ENCODE results near the gene TBX4. TPM values are rescaled to one million over a fixed set of nuclear protein-coding genes. Genes with fewer than 3 reads are reported as not detected.
"Not testable (repeated sequence)": the region's sequence is repeated elsewhere in the genome, so short reads cannot be mapped to it uniquely, and the experiment has no call there.

TBX4 gene
- polyA plus RNA-seq, 1 experiment = 0.11 TPM

DNA sequence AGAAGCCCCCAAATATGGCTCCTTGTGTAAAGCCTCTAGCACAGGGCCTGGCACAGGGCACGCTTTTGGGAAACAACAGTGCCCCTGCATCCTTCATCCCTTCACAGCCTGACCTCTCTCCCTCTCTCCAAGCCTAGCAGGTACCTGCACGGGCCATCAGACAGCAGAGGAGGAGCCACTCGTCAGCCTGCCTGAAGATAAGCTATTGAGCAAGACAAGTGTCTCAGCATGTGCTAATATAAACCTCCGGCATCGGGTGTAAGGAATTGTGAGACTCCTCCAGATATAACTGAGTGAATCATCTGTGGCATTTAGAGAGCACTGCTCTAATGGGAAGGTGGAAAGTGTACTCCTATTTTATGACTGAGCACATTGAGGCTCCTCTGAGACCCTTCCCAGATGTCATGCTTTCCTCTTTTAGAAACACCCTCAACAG, 38.3 kb downstream of the TBX4 start:
- Histone ChIP-seq H3K27ac (ENCODE audit: low read depth, low read length) (peak overlapping the region; percentile 39), H3K9me3 (ENCODE audit: control insufficient read depth, insufficient read depth, low read length) (no peaks in the 10 kb centered on the region; the same call in 1 of the 2 replicates), H3K4me3 (ENCODE audit: low read depth, low read length) (no peak overlapping the region), H3K27me3 (ENCODE audit: control insufficient read depth, insufficient read depth, low read length) (peaks cover 3% of the 10 kb centered on the region)
- ChIA-PET POLR2A (no interaction called here), CTCF (interaction anchor here (0.7 kb wide), 1 partner anchor 46 kb away, joined by 3 read pairs; no protein-coding TSS in a partner anchor)
- DNase-seq (ENCODE audit: low read depth, low spot score) = peak; percentile 58
- no peak for TF ChIP-seq CTCF (IDR thresholded peaks at IDR 0.05; ENCODE audit: low read depth, low read length)

DNA sequence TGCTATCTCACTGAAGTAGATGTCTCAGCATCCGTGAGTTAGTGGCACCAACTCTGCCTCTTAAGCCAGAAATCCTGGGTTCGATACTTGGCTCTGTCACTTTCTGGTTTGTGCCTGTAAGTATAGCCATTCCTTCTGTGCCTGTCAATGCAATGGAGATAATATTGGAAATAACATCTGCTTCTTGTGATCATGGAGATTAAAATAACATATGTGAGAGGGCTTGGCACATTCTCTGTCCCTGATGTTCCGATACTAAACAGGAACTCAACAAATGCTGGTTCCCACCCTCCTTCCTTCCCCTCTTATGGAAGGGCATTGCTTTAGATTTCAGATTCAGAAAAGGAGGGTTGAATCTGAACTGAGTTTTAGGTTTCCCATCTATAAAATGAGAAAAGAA, 39.8 kb downstream of the TBX4 start:
- TF ChIP-seq CTCF (IDR thresholded peaks at IDR 0.05; ENCODE audit: low read depth, low read length) = no peak
- Histone ChIP-seq H3K27me3 (ENCODE audit: control insufficient read depth, insufficient read depth, low read length) (peaks cover 3% of the 10 kb centered on the region), H3K9me3 (ENCODE audit: control insufficient read depth, insufficient read depth, low read length) (no peaks in the 10 kb centered on the region; the same call in 1 of the 2 replicates), H3K4me3 (ENCODE audit: low read depth, low read length) (no peak overlapping the region), H3K27ac (ENCODE audit: low read depth, low read length) (no peak overlapping the region)
- no peak for DNase-seq (ENCODE audit: low read depth, low spot score)
- CTCF ChIA-PET = no interaction called here
- POLR2A ChIA-PET = no interaction called here

GRCh38 chr17:61492759-61493526, 40.7 kb downstream of the TBX4 start:
- CTCF ChIA-PET = no interaction called here
- DNase-seq (ENCODE audit: low read depth, low spot score) = no peak
- peaks cover 3% of the 10 kb centered on the region for H3K27me3 ChIP-seq (ENCODE audit: control insufficient read depth, insufficient read depth, low read length)
- no peak for TF ChIP-seq CTCF (IDR thresholded peaks at IDR 0.05; ENCODE audit: low read depth, low read length)
- POLR2A ChIA-PET = no interaction called here
- H3K9me3 ChIP-seq (ENCODE audit: control insufficient read depth, insufficient read depth, low read length) = no peaks in the 10 kb centered on the region; the same call in 1 of the 2 replicates
- no peak overlapping the region for H3K4me3 ChIP-seq (ENCODE audit: low read depth, low read length)
- H3K27ac ChIP-seq (ENCODE audit: low read depth, low read length) = peak overlapping the region; percentile 39

DNA sequence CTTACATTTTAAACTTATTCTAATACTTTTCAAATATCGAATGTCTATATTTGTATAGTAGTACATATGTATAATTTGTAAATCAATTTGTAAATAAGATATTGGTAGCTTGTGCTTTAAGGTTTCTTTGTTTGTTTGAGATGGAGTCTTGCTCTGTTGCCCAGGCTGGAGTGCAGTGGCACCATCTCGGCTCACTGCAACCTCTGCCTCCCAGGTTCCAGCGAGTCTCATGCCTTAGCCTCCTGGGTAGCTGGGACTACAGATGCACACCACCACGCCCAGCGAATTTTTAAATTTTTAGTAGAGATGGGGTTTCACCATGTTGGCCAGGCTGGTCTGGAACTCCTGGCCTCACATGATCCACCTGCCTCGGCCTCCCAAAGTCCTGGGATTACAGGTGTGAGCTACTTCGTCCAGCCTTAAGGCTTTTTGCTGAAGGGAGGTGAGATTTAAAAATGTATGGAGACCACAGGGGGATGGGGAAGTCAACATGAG, 41.7 kb downstream of the TBX4 start:
- H3K9me3 ChIP-seq (ENCODE audit: control insufficient read depth, insufficient read depth, low read length); H3K27ac ChIP-seq (ENCODE audit: low read depth, low read length); POLR2A ChIA-PET; CTCF ChIA-PET; H3K4me3 ChIP-seq (ENCODE audit: low read depth, low read length); H3K27me3 ChIP-seq (ENCODE audit: control insufficient read depth, insufficient read depth, low read length); DNase-seq (ENCODE audit: low read depth, low spot score): not testable (repeated sequence)

DNA sequence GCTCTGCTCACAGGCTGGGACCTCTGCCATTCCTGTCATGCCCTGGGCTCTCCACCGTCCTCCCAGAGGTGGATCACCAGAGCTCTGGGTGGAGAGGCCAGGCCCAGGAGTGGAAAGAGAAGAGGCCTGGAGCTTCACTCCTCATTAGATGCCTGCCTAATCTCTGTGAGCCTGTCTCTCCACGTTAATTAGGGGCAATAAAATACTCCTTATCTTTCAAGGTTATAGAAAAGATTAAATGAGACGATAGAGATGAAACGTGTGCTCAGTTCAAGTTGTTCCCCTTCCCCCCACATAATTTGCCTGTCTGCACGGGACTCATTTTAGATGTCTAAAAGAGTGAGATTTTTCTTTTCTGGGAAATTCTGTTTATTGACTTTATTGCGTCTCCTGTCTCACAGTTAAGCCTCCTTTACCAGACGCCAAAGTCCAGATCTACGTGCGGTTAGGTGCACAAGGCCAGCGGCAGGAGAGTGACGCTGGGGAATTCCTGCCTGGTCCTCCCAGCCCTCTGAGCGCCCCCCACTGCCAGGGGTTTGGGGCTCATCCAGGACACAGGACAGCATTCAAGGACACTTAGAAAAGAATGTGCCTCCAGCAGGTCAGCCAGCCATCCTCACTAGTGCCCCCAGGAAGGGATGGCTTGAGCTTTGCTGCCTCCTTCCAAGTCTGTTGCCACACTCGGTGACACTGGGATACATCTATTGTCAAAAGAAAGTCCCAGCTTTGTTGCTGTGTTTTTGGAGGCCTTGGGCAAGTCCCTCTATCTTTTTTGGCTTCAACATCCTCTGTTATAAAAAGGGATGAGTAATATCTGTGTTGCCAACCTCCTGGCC, 42.3 kb downstream of the TBX4 start:
- CTCF ChIA-PET = interaction anchor here (1.2 kb wide), 1 partner anchor 89 kb away, joined by 3 read pairs; no protein-coding TSS in a partner anchor
- no peak overlapping the region for H3K27ac ChIP-seq (ENCODE audit: low read depth, low read length)
- peaks cover 3% of the 10 kb centered on the region for H3K27me3 ChIP-seq (ENCODE audit: control insufficient read depth, insufficient read depth, low read length)
- POLR2A ChIA-PET = no interaction called here
- no peak overlapping the region for H3K4me3 ChIP-seq (ENCODE audit: low read depth, low read length)
- DNase-seq (ENCODE audit: low read depth, low spot score) = no peak
- no peaks in the 10 kb centered on the region; the same call in 1 of the 2 replicates for H3K9me3 ChIP-seq (ENCODE audit: control insufficient read depth, insufficient read depth, low read length)
- TF ChIP-seq CTCF (IDR thresholded peaks at IDR 0.05; ENCODE audit: low read depth, low read length) = no peak
